ENCODE results near the gene HINT3. TPM values are rescaled to one million over a fixed set of nuclear protein-coding genes. Genes with fewer than 3 reads are reported as not detected.
"Not testable (repeated sequence)": the region's sequence is repeated elsewhere in the genome, so short reads cannot be mapped to it uniquely, and the experiment has no call there.

The HINT3 gene
- polyA plus RNA-seq (2013), result 6.9 TPM in 2 replicates

GRCh38 chr6:125956506-125957390 is at the start of gene HINT3:
TSS of gene HINT3 (plus strand) at chr6:125956770. CDS start at chr6:125956978, 208 bp downstream.
- peak within 1 kb of the TSS; percentile 53 for H3K4ac ChIP-seq (ENCODE audit: low read depth, low read length)
- no peaks in the 10 kb centered on the region for H3K27me3 ChIP-seq (ENCODE audit: insufficient read depth, low read length)
- DNase-seq, result peak; percentile 99 to 100
- peak within 1 kb of the TSS; percentile 86 for H3K4me2 ChIP-seq (ENCODE audit: low read length)
- H3K79me1 ChIP-seq (ENCODE audit: low read length), result peaks cover 6% of the 10 kb centered on the region
- no peak within 1 kb of the TSS for H2AK5ac ChIP-seq (ENCODE audit: low read length)
- no peak within 1 kb of the TSS for H3K23ac ChIP-seq (ENCODE audit: low read length)
- no CpG with 5 or more reads among the region's 82 CpGs for WGBS (ENCODE audit: extremely low coverage, insufficient coverage, insufficient read length)
- H4K12ac ChIP-seq (ENCODE audit: low read depth, low read length), result peak within 1 kb of the TSS; percentile 92
- H3K14ac ChIP-seq (ENCODE audit: low read length), result peak within 1 kb of the TSS; percentile 93
- H3K27ac ChIP-seq (ENCODE audit: low read depth, low read length), result peak within 1 kb of the TSS; percentile 58
- peak within 1 kb of the TSS; percentile 3 for H2BK12ac ChIP-seq (ENCODE audit: low read length)
- H4K8ac ChIP-seq (ENCODE audit: low read depth, low read length), result peak within 1 kb of the TSS; percentile 98
- peak within 1 kb of the TSS; percentile 94 for H3K18ac ChIP-seq (ENCODE audit: low read length)
- H3K9me3 ChIP-seq (ENCODE audit: insufficient read depth, low read depth, low read length), result no peaks in the 10 kb centered on the region
- peak within 1 kb of the TSS; percentile 85 for H3K9ac ChIP-seq (ENCODE audit: low read length)
- peak within 1 kb of the TSS; percentile 55 for H2BK5ac ChIP-seq (ENCODE audit: low read depth, low read length, poor library complexity)
- peak within 1 kb of the TSS; percentile 91 for H3K4me3 ChIP-seq (ENCODE audit: low read depth, low read length)
- H3K4me1 ChIP-seq (ENCODE audit: control insufficient read depth in 1 of 2, insufficient read depth in 2 of 2, low read length in 2 of 2), result peaks cover 0 to 1% of the 10 kb centered on the region in 2 experiments
- H4K91ac ChIP-seq (ENCODE audit: low read depth, low read length), result peak within 1 kb of the TSS; percentile 88
- no peaks in the 10 kb centered on the region for H3K36me3 ChIP-seq (ENCODE audit: control insufficient read depth in 1 of 2, insufficient read depth in 2 of 2, low read length in 2 of 2)
- peak within 1 kb of the TSS; percentile 95 for H2BK120ac ChIP-seq (ENCODE audit: insufficient read depth, low read length, poor library complexity)
- peaks cover 6% of the 10 kb centered on the region for H3K79me2 ChIP-seq (ENCODE audit: control insufficient read depth, insufficient read depth, low read length, poor library complexity)
- peak within 1 kb of the TSS; percentile 94 for H2AFZ ChIP-seq (ENCODE audit: insufficient read depth, low read length, poor library complexity)

DNA sequence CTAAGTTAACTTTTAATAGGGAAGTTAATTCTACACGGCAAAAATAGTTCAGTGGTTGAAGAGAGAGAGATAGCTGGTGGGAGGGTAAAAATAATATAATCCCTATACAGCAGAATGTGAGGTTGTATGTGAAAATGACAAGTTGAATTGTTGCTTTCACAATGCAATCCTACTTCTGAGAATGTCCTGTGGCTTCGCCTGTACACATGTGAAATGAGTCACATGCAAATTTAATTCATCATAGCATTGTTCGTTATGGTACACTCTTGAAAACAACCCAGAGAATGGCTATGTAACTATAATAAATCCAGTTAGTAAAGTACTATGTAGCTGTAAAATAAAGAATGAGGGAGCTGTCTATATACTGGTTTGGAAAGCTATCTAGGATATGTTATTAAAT is 46.0 kb upstream of the HINT3 start:
- no peaks in the 10 kb centered on the region for H3K79me2 ChIP-seq (ENCODE audit: control insufficient read depth, insufficient read depth, low read length, poor library complexity)
- H3K14ac ChIP-seq (ENCODE audit: low read length), result no peak overlapping the region
- H3K9ac ChIP-seq (ENCODE audit: low read length), result no peak overlapping the region
- no peak overlapping the region for H2AK5ac ChIP-seq (ENCODE audit: low read length)
- no peak overlapping the region for H2AFZ ChIP-seq (ENCODE audit: insufficient read depth, low read length, poor library complexity)
- no peak overlapping the region for H3K23ac ChIP-seq (ENCODE audit: low read length)
- H2BK5ac ChIP-seq (ENCODE audit: low read depth, low read length, poor library complexity), result no peak overlapping the region
- no peak overlapping the region for H3K4ac ChIP-seq (ENCODE audit: low read depth, low read length)
- H3K4me2 ChIP-seq (ENCODE audit: low read length), result no peak overlapping the region
- no CpG with 5 or more reads among the region's 3 CpGs for WGBS (ENCODE audit: extremely low coverage, insufficient coverage, insufficient read length)
- DNase-seq, result no peak
- no peak overlapping the region for H4K91ac ChIP-seq (ENCODE audit: low read depth, low read length)
- no peak overlapping the region for H4K12ac ChIP-seq (ENCODE audit: low read depth, low read length)
- H2BK12ac ChIP-seq (ENCODE audit: low read length), result no peak overlapping the region
- no peak overlapping the region for H2BK120ac ChIP-seq (ENCODE audit: insufficient read depth, low read length, poor library complexity)
- peaks cover 8% of the 10 kb centered on the region for H3K79me1 ChIP-seq (ENCODE audit: low read length)
- peaks cover 2% of the 10 kb centered on the region in 2 experiments for H3K4me1 ChIP-seq (ENCODE audit: control insufficient read depth in 1 of 2, insufficient read depth in 2 of 2, low read length in 2 of 2)
- no peak overlapping the region for H3K4me3 ChIP-seq (ENCODE audit: low read depth, low read length)
- H3K27me3 ChIP-seq (ENCODE audit: insufficient read depth, low read length), result no peaks in the 10 kb centered on the region
- no peak overlapping the region for H4K8ac ChIP-seq (ENCODE audit: low read depth, low read length)
- no peaks in the 10 kb centered on the region for H3K9me3 ChIP-seq (ENCODE audit: insufficient read depth, low read depth, low read length)
- H3K18ac ChIP-seq (ENCODE audit: low read length), result no peak overlapping the region
- H3K27ac ChIP-seq (ENCODE audit: low read depth, low read length), result no peak overlapping the region
- H3K36me3 ChIP-seq (ENCODE audit: control insufficient read depth in 1 of 2, insufficient read depth in 2 of 2, low read length in 2 of 2), result peaks cover 0 to 3% of the 10 kb centered on the region in 2 experiments

- peak overlapping the region; percentile 83 for H4K91ac ChIP-seq (ENCODE audit: low read depth, low read length)
- not testable (repeated sequence) for H2AK5ac ChIP-seq (ENCODE audit: low read length); H3K18ac ChIP-seq (ENCODE audit: low read length); H3K36me3 ChIP-seq (ENCODE audit: control insufficient read depth in 1 of 2, insufficient read depth in 2 of 2, low read length in 2 of 2); DNase-seq; H3K23ac ChIP-seq (ENCODE audit: low read length); H4K8ac ChIP-seq (ENCODE audit: low read depth, low read length); H2AFZ ChIP-seq (ENCODE audit: insufficient read depth, low read length, poor library complexity); H2BK12ac ChIP-seq (ENCODE audit: low read length); H3K27ac ChIP-seq (ENCODE audit: low read depth, low read length); H3K4me3 ChIP-seq (ENCODE audit: low read depth, low read length); H3K4me1 ChIP-seq (ENCODE audit: control insufficient read depth in 1 of 2, insufficient read depth in 2 of 2, low read length in 2 of 2); H3K4ac ChIP-seq (ENCODE audit: low read depth, low read length); H3K4me2 ChIP-seq (ENCODE audit: low read length); H3K14ac ChIP-seq (ENCODE audit: low read length); H3K79me2 ChIP-seq (ENCODE audit: control insufficient read depth, insufficient read depth, low read length, poor library complexity); H2BK120ac ChIP-seq (ENCODE audit: insufficient read depth, low read length, poor library complexity); H4K12ac ChIP-seq (ENCODE audit: low read depth, low read length); H3K79me1 ChIP-seq (ENCODE audit: low read length); H3K9ac ChIP-seq (ENCODE audit: low read length); H3K27me3 ChIP-seq (ENCODE audit: insufficient read depth, low read length); H3K9me3 ChIP-seq (ENCODE audit: insufficient read depth, low read depth, low read length)
- peak overlapping the region; percentile 96 for H2BK5ac ChIP-seq (ENCODE audit: low read depth, low read length, poor library complexity)
- no CpG with 5 or more reads among the region's 4 CpGs for WGBS (ENCODE audit: extremely low coverage, insufficient coverage, insufficient read length)
Observed at GRCh38 chr6:125911051-125911451, 45.5 kb upstream of the HINT3 start.

DNA sequence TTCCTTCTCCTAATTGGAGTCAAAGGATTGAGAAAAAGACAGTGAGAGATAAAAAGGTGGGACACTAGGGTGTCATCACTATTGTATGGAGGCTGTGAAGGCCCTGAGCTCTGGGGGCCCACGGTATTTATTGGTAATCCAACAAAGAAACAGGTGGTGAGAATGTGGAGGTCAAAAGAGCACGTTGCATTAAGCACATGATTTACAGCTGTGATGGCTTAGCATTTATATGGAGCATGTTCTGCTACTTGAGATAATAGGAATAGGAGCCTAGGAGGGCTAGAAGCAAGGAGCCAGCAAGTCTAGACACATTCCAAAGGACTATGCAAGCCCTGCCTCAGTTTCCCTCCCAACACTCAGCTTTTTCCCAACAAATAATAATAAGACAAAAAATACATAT is 44.1 kb upstream of the HINT3 start:
- not testable (repeated sequence) for H3K14ac ChIP-seq (ENCODE audit: low read length); H2AFZ ChIP-seq (ENCODE audit: insufficient read depth, low read length, poor library complexity); H3K4me2 ChIP-seq (ENCODE audit: low read length); H4K12ac ChIP-seq (ENCODE audit: low read depth, low read length); H3K79me2 ChIP-seq (ENCODE audit: control insufficient read depth, insufficient read depth, low read length, poor library complexity); H2BK12ac ChIP-seq (ENCODE audit: low read length); H3K9ac ChIP-seq (ENCODE audit: low read length); H3K27me3 ChIP-seq (ENCODE audit: insufficient read depth, low read length); H3K27ac ChIP-seq (ENCODE audit: low read depth, low read length); H3K4me3 ChIP-seq (ENCODE audit: low read depth, low read length); DNase-seq; H3K79me1 ChIP-seq (ENCODE audit: low read length); H3K18ac ChIP-seq (ENCODE audit: low read length); H3K9me3 ChIP-seq (ENCODE audit: insufficient read depth, low read depth, low read length); H3K4me1 ChIP-seq (ENCODE audit: control insufficient read depth in 1 of 2, insufficient read depth in 2 of 2, low read length in 2 of 2); H2AK5ac ChIP-seq (ENCODE audit: low read length); H4K91ac ChIP-seq (ENCODE audit: low read depth, low read length); H3K4ac ChIP-seq (ENCODE audit: low read depth, low read length); H2BK5ac ChIP-seq (ENCODE audit: low read depth, low read length, poor library complexity); H4K8ac ChIP-seq (ENCODE audit: low read depth, low read length); H3K36me3 ChIP-seq (ENCODE audit: control insufficient read depth in 1 of 2, insufficient read depth in 2 of 2, low read length in 2 of 2); H3K23ac ChIP-seq (ENCODE audit: low read length)
- H2BK120ac ChIP-seq (ENCODE audit: insufficient read depth, low read length, poor library complexity), result peak overlapping the region; percentile 19
- WGBS (ENCODE audit: extremely low coverage, insufficient coverage, insufficient read length), result no CpG with 5 or more reads among the region's 2 CpGs
